GM21367 (cell line): ENCODE results near the gene OS9.

Source experiments
- ATAC-seq: cut with Tn5 transposase; IDR thresholded peaks from one replicate; pipeline ENCODE4 v1.9.1; 2021; ENCODE audit not compliant: unreplicated experiment

OS9 gene

GRCh38 chr12:57735952-57736740 is 42.2 kb downstream of the OS9 start:
- ATAC-seq = no peak

DNA sequence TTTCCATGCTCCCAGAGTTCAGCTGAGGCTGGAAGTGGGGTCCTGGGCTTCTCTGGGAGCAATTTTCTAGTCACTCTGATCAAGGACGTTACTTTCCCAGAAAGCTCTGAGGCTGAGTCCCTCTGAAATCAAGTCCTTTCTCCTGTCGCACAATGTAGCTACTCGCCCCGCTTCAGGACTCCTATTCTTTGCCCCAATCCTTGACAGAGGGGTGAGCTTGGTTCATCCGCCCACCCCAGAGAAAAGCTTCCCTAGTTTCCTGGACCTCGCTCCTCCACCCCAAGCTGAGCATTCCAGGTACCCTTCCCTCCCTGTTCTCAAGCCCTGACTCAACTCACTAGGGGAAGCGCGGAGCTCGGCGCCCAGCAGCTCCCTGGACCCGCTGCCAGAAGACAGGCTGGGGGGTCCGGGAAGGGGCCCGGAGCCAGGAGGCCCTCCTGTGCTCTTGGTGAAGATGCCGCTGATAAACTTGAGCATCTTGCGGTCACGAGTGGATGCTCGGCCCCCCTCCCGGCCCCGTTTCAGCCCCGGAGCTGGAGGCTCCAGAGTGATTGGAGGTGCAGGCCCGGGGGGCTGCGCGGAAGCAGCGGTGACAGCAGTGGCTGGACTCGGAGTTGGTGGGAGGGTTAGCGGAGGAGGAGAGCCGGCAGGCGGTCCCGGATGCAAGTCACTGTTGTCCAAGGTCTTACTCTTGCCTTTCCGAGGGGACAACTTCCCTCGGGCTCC is 43.0 kb downstream of the OS9 start:
- ATAC-seq = no peak

DNA sequence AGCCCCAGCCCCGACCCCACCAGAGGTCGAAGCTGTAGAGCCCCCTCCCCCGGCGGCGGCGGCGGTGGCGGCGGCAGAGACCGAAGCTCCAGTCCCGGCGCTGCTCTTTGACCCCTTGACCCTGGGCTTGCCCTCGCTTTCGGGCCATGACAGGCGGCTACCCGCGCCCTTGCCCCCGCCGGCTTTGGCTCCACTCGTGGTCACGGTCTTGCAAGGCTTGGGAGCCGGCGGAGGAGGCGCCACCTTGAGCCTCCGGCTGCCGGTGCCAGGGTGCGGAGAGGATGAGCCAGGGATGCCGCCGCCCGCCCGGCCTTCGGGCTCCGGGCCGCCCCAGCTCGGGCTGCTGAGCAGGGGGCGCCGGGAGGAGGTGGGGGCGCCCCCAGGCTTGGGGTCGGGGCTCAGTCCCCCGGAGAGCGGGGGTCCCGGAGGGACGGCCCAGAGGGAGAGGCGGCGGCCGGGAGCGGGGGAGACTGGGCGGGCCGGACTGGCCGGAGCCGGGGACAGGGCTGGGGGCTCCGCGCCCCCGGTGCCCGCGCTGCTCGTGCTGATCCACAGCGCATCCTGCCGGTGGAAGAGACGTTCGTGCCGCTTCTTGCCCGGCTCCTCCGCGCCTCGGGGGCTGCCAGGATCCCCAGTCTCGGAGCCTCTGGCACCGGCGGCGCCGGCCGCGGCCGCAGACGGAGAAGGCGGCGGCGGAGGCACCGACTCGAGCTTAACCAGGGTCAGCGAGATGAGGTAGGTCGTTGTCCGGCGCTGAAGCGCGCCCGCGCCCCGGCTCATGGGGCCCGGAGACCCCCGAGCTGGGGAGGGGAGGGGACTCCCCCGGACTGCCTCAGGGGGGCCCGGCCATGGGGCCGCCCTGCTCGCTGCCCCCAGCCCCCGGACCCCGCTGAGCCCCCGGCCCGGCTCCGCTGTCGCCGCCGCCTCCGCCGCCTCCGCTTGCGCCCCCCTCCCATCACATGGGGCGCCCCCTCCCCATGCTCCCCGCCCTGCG is 43.8 kb downstream of the OS9 start:
- ATAC-seq = no peak

- no peak for ATAC-seq
Observed at GRCh38 chr12:57738661-57739237, 44.8 kb downstream of the OS9 start, which contains the start of gene AGAP2. Gene AGAP2, minus strand, starts transcription at chr12:57738742. Its CDS starts 496 bp downstream, at chr12:57738246.

DNA sequence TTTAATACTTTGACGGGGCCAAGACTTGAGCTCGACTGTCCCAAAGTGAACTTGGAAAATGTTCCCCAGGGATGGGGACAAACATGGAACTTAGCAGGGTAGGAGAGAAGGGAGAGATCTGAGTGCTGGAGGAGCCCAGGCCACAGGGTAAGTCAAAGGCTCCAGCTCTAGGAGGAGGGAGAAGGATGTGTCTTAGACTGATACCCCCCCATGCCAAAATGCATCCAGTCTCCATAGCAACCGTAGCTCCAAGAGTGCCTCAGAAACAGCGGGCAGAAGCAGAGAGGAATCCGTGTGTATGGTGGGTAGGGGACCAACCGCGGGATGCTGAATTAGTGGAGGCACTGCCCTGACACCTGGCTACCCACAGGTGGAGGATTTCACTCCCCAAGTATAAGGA is 45.5 kb downstream of the OS9 start:
- ATAC-seq = no peak

DNA sequence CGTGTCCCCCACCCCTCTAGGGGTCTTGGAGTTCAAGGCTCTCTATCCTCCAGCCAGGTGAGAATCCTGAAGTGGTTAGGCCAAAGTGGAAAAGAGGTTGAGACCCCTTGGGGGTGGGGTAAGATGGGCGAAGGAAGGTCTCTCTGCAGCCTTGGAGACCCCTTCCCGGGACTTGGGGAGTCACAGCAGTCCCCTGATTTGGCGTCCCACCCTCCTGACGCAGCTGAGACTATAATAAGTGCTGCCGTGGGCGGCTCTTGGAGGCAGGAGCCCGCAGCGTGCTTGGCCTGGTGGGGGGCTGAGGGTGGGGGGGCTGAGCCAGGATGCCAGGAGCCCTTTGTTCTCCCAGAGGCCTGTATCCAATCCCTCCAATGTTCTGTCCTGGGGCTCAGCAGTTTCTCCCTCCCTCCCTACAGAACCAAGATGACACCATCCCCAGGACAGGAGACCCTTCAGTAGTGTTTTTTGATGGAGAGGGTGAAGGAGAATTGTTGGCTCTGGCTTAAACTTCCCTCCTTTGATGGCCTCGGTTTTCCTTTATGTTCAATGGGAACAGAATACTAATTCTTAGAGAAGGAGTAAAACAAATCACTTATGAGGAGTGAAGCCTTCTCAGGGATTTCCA is 46.1 kb downstream of the OS9 start:
- no peak for ATAC-seq

DNA sequence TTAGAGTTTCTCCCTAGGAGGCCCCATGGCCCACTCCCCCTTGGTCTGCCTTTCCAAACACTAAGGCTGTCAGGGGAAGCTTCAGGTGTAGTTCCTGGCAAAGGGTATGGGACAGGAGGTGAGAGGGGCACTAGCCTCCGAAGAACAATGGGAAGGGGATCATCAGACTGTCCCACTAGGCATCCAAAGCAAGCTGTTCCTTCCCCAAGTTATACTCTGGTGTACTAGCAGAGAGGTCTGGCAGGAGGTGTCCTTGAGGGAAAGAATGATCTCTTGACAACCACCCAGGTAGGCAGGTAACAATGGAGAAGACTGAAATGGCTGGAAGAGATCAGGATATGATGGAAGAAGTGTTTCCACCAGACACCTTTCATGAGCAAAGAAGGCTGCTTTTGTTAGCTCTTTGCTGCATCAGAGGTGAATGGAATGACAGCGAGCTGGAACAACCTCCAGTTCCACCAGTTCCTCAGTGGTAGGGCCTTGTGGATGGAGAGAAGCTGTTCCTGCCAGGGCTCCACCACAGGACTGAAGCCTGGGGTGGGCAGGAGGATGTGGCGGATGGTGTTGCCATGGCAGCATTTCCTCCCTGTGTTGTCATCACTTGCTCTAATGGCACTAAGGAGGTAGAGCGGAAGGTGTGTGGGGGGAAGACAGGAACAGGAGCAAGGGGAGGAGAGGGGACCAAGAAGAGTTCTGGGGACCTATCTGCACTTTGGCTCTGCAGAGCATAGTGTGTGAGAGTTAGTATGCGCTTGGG is 46.9 kb downstream of the OS9 start:
- ATAC-seq = peak; percentile 44

- ATAC-seq = no peak
Observed at GRCh38 chr12:57741413-57741789, 47.5 kb downstream of the OS9 start.

- ATAC-seq = peak; percentile 56
Observed at GRCh38 chr12:57741844-57742738, 48.2 kb downstream of the OS9 start.

DNA sequence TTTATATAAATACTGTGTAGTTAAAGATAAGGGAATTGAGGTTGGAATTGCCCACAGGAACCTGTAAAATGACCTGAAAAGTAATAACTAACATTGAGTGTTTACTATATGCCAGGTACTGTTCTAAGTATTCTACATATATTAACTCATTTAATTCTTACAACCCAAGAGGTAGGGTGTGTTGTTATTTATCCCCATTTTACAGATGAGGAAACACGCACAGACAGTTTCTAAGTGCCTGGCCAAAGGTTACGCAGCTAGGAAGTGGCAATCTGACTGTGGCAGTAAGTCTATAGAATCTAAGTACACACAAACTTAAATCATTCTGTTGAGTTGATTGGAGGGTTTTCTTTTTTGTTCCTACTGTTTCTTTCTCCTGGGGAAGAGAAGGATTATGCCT is 49.8 kb downstream of the OS9 start:
- ATAC-seq = no peak

GRCh38 chr12:57744194-57744776 is 50.4 kb downstream of the OS9 start:
- peak; percentile 26 for ATAC-seq

DNA sequence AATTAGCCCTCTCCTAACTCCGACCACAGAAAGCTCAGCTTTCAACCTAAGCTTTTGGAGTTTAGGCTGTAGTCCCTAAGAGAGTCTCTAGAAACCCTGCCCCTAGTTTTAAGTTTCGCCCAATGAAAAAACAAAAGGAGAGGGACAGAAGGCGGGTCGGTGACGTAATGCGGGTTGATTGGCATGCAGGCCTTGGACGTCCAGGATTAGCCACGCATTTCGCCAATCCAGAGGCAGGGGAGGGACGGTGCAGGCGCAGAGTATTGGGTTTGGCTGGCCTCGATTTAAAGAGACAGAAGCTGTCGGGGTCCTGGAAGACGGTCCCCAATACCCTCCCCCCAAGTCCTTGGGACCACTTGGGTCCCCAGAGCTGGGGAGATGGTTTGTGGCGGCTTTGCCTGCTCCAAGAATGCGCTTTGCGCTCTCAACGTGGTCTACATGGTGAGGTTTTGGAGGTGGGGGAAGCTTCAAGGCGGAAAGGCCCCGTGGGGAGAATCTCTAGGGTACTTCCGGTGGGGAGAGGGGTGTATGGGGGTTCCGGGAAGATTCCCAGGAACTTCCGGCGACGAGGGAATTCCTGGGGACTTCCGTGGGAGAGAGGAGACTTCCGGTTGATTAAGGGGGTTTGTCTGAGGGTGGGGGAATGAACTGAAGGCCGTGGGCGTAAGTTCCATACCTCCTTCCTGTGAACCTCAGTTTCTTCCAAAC is 51.0 kb downstream of the OS9 start, which contains the start of gene TSPAN31:
TSS of gene TSPAN31 (plus strand) at position 263 of the 708 bp plus-strand sequence. CDS start at position 379, 116 bp downstream.
- peak; percentile 66 for ATAC-seq

GRCh38 chr12:57745485-57745881 is 51.6 kb downstream of the OS9 start:
- ATAC-seq = no peak

DNA sequence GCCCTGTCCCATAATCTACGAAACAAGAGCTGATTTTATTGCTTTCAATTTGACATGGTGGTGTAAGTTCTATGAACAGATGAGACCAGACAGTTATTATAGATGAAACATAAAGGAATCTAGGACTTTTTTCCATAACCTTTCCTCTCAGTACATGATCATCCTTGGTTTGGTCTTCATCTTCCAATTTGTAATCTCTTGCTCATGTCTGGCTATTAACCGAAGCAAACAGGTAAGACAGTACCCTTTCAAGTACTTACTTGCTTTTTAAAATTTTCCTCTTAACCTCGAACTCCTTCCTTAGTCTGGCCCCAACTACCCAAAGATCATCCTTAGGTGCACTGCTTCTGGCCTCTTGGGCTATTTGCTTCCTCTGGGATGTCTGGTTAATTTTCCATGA is 52.1 kb downstream of the OS9 start:
- ATAC-seq = no peak

GRCh38 chr12:57749061-57749460 is 55.1 kb downstream of the OS9 start:
- ATAC-seq = no peak

DNA sequence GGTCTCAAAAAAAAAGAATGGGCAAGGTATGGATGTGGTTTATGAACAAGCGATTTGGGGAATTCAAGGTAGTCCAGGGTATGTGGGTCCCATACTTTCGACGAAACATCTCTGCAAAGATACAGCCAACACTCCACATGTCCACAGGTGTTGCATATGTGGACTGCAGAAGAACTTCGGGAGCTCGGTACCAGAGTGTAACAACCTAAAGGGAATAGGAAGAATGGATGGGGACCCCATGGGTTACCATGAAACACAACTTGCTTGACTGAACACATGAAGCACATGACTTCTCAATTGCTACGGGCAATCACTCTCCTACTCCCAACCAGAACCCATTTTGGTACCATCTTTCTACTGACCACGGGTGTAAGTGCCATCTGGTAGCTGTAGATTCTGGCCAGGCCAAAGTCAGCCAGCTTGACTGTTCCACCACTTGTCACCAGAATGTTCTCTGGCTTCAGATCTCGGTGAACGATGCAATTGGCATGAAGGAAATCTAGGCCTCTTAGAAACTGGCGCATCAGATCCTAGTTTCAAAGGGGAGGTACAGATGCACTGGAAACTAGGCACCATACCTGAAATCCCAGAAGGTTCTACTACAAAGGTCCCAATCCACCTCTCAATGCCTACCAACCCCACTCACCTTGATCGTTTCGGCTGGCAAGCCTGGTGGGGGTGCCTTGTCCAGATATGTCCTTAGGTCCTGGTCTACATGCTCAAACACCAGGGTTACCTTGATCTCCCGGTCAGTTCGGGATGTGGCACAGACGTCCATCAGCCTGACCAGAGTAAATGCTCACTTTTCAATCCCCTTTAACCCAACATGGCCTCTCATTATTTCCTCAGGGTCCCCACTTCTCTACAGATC is 56.9 kb downstream of the OS9 start:
- ATAC-seq = no peak

DNA sequence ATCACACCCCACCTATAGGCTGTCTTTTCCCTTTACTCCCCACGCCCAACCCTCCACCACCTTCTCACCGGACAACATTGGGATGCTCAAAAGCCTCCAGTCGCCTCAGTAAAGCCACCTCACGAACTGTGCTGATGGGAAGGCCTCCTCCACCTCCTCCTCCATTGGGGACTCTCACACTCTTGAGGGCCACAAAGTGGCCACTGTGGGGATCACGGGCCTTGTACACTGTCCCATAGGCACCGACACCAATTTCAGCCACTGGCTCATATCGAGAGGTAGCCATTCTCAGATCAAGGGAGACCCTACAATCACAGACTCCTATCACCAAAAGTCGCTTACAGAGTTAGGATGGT is 57.5 kb downstream of the OS9 start:
- no peak for ATAC-seq
